ENCODE measurements around the gene TSPAN31. TPM values are rescaled to one million over a fixed set of nuclear protein-coding genes. Genes with fewer than 3 reads are reported as not detected.
A peak's percentile ranks its signal among the peaks of the same experiment; 100 is the strongest.

TSPAN31 gene
- total RNA-seq, 3 donors from 2014 or later = 55.5 to 107 (median 73.1) TPM

- intact Hi-C loops (cut with DNase I; ENCODE audit: low total_unique reads) = no loop called here
- H3K9me3 ChIP-seq = no peaks in the 10 kb centered on the region
- DNase-seq (ENCODE audit: low spot score in 2 of 2) = no peak
- H3K36me3 ChIP-seq = no peaks in the 10 kb centered on the region
- H3K27me3 ChIP-seq = no peaks in the 10 kb centered on the region
- peak overlapping the region; percentile 68 to 85 (median 68) for H3K4me3 ChIP-seq
- H3K4me1 ChIP-seq = peaks cover 0 to 18% of the 10 kb centered on the region in 2 donors
- TF ChIP-seq CTCF (IDR thresholded peaks at IDR 0.05) = no peak
- no peak for TF ChIP-seq POLR2A (IDR thresholded peaks at IDR 0.05)
- no peak for TF ChIP-seq POLR2AphosphoS5 (IDR thresholded peaks at IDR 0.05)
- peak overlapping the region; percentile 89 to 94 for H3K27ac ChIP-seq
Observed at GRCh38 chr12:57751432-57751787, 6.6 kb downstream of the TSPAN31 start.

- Histone ChIP-seq H3K27me3 (no peaks in the 10 kb centered on the region), H3K27ac (peak within 1 kb of the TSS; percentile 89 to 94), H3K4me3 (peak within 1 kb of the TSS; percentile 68 to 85 (median 68)), H3K9me3 (no peaks in the 10 kb centered on the region), H3K4me1 (peaks cover 0 to 18% of the 10 kb centered on the region in 2 donors), H3K36me3 (no peaks in the 10 kb centered on the region)
- TF ChIP-seq CTCF (IDR thresholded peaks at IDR 0.05) (no peak), POLR2A (IDR thresholded peaks at IDR 0.05) (peak; percentile 31), POLR2AphosphoS5 (IDR thresholded peaks at IDR 0.05) (peak; percentile 73 to 97 (median 84))
- intact Hi-C loops (cut with DNase I; ENCODE audit: low total_unique reads) = no loop called here
- peak; percentile 99 to 100 for DNase-seq (ENCODE audit: low spot score in 2 of 2)
Observed at GRCh38 chr12:57751788-57752667, 7.2 kb downstream of the TSPAN31 start, which contains the start of gene CDK4. Gene CDK4 (minus strand): TSS chr12:57752310. CDS start chr12:57751717, 593 bp downstream.

- Histone ChIP-seq H3K27me3 (no peaks in the 10 kb centered on the region), H3K4me3 (peak overlapping the region; percentile 68 to 85 (median 68)), H3K9me3 (no peaks in the 10 kb centered on the region), H3K27ac (peak overlapping the region; percentile 89 to 94), H3K4me1 (peaks cover 0 to 18% of the 10 kb centered on the region in 2 donors), H3K36me3 (no peaks in the 10 kb centered on the region)
- DNase-seq (ENCODE audit: low spot score in 2 of 2) = no peak
- no peak for TF ChIP-seq POLR2AphosphoS5 (IDR thresholded peaks at IDR 0.05)
- intact Hi-C loops (cut with DNase I; ENCODE audit: low total_unique reads) = no loop called here
Observed at GRCh38 chr12:57752668-57753000, 7.8 kb downstream of the TSPAN31 start.

GRCh38 chr12:57753756-57754337 lies 9.0 kb downstream of the TSPAN31 start:
- Histone ChIP-seq H3K27me3 (no peaks in the 10 kb centered on the region), H3K27ac (peak overlapping the region in 1 of 2 donors; percentile 87), H3K4me1 (peaks cover 0 to 18% of the 10 kb centered on the region in 2 donors), H3K9me3 (no peaks in the 10 kb centered on the region), H3K36me3 (no peaks in the 10 kb centered on the region), H3K4me3 (no peak overlapping the region)
- intact Hi-C loops (cut with DNase I; ENCODE audit: low total_unique reads) = no loop called here
- DNase-seq (ENCODE audit: low spot score in 2 of 2) = no peak
- no peak for TF ChIP-seq POLR2AphosphoS5 (IDR thresholded peaks at IDR 0.05)
- TF ChIP-seq CTCF (IDR thresholded peaks at IDR 0.05) = no peak

- Histone ChIP-seq H3K4me1 (peaks cover 0 to 18% of the 10 kb centered on the region in 2 donors), H3K27me3 (no peaks in the 10 kb centered on the region), H3K27ac (peak within 1 kb of the TSS; percentile 79 to 87), H3K36me3 (no peaks in the 10 kb centered on the region), H3K4me3 (peak within 1 kb of the TSS; percentile 58 to 92 (median 84)), H3K9me3 (no peaks in the 10 kb centered on the region)
- DNase-seq (ENCODE audit: low spot score in 2 of 2) = peak in 1 of 2 donors; percentile 65
- TF ChIP-seq POLR2AphosphoS5 (IDR thresholded peaks at IDR 0.05) (peak in 1 of 3 donors; percentile 18), CTCF (IDR thresholded peaks at IDR 0.05) (no peak), POLR2A (IDR thresholded peaks at IDR 0.05) (no peak)
- intact Hi-C loops (cut with DNase I; ENCODE audit: low total_unique reads) = no loop called here
Observed at GRCh38 chr12:57754411-57755193, 9.8 kb downstream of the TSPAN31 start, which contains the start of gene MARCHF9. Gene MARCHF9 (plus strand): TSS chr12:57755103. CDS start chr12:57755529, 426 bp downstream.
